Tibial nerve (tissue), 4 donors: Measurements from ENCODE around the gene TMEFF2.

Experiments
- EP300 ChIP-seq, 2 donors: sonication (generic); formaldehyde crosslinking; IDR thresholded peaks; one replicate each; pipeline ENCODE4 v1.6.1; 2017; ENCODE audit warnings: antibody characterized with exemption in 2 of 2, mild to moderate bottlenecking in 1 of 2
- TF ChIP-seq, protein P1 (sequence below), 5 experiments: fragments of 200-600 bp in 3 of 5; fragments of 450-650 bp in 2 of 5; sonication (generic) in 3 of 5; IDR thresholded peaks; one replicate each; pipeline ENCODE4 v1.5.1; 2016 to 2019; ENCODE audit warnings: antibody characterized with exemption in 5 of 5, mild to moderate bottlenecking in 3 of 5, moderate library complexity in 2 of 5

DNA sequence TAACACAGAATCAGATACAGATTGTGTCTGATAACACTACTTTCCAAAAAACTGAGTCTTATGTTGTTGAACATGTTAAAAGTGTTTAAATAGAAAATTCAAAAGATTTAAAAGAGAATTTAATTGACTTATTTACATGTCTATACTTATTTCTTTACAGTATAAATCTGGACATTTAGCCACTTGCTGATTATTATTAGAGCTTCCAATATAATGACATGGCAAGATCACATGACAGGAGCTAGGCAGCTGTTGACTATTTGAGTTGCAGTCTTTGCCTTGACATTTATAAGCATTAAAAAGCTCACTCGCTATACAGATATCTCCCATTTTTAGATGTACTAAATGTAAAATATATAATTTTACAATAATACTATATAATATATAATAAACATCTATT, 6.4 kb upstream of the TMEFF2 start:
- no peak for TF ChIP-seq EP300 (IDR thresholded peaks at IDR 0.05)
- TF ChIP-seq, protein P1, sequence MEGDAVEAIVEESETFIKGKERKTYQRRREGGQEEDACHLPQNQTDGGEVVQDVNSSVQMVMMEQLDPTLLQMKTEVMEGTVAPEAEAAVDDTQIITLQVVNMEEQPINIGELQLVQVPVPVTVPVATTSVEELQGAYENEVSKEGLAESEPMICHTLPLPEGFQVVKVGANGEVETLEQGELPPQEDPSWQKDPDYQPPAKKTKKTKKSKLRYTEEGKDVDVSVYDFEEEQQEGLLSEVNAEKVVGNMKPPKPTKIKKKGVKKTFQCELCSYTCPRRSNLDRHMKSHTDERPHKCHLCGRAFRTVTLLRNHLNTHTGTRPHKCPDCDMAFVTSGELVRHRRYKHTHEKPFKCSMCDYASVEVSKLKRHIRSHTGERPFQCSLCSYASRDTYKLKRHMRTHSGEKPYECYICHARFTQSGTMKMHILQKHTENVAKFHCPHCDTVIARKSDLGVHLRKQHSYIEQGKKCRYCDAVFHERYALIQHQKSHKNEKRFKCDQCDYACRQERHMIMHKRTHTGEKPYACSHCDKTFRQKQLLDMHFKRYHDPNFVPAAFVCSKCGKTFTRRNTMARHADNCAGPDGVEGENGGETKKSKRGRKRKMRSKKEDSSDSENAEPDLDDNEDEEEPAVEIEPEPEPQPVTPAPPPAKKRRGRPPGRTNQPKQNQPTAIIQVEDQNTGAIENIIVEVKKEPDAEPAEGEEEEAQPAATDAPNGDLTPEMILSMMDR (IDR thresholded peaks at IDR 0.05) = no peak
